C4-2B (cell line): ENCODE measurements around the gene ZNF853.
"Not testable (repeated sequence)": the region's sequence is repeated elsewhere in the genome, so short reads cannot be mapped to it uniquely, and the experiment has no call there.

Experiments
- CTCF ChIP-seq: fragments of 450-650 bp; conservative IDR thresholded peaks from 2 replicates; pipeline ENCODE4 v1.5.1; 2017; ENCODE audit warnings: mild to moderate bottlenecking
- ZFX ChIP-seq: fragments of 450-650 bp; IDR thresholded peaks from 2 replicates; pipeline ENCODE4 v1.6.1; 2017

- not testable (repeated sequence) for TF ChIP-seq CTCF, ZFX
Observed at GRCh38 chr7:6634971-6635370, 19.6 kb downstream of the ZNF853 start.
